Stimulated activated CD4-positive, alpha-beta T cell treated with anti-CD3 and anti-CD28 coated beads, Interleukin-2, amount 100 ng/mL, for 24 hours (primary cell): ENCODE results near the gene STMP1.

Experiments
- DNase-seq, 2 donors: peaks; one replicate each; pipeline ENCODE4 v3.0.0-alpha.2; 2020

STMP1 gene

DNA sequence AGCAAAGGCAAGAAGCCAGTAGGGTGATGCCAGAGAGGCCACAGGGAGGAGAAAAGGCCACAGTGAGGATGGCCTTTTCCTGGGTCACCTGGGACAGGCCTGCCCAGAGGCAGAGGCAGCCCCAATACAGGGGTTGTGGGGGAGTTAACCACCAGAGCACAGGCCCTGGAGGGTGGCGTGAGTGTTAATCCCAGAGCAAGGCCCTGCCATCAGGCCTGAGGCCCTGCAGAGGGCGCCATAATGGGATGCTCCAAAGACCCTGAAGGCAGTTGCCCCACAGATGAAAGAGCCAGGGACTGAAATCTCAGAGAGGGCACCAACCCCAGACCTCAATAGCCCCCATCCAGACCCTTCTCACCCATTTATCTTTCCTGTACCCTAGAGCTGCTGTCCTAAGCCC, 41.8 kb downstream of the STMP1 start:
- peak in 1 of 2 donors; percentile 15 for DNase-seq

- DNase-seq: no peak
Observed at GRCh38 chr7:135704698-135705097, 42.4 kb downstream of the STMP1 start.

GRCh38 chr7:135706038-135706742, 43.9 kb downstream of the STMP1 start:
- DNase-seq: no peak

- DNase-seq: no peak
Observed at GRCh38 chr7:135706858-135707569, 44.7 kb downstream of the STMP1 start.

DNA sequence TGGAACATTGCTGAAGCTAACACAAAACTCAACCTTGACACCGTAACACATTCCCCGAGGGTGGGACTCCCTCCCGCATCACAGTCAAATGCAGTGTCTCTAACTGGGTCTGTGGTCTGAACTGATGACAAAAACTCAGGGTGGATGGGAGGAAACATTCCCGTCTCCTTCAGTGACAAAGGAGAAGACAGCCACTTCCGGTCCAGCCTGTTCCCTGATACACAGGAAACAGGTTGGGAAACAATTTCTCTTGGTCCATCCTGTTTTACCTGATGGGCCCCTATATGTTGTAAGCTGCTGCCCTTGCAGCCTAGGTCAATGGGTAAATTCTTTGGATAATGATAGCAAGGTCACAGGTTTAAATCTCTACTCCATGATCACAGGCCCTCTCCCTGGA, 45.3 kb downstream of the STMP1 start:
- DNase-seq: no peak

GRCh38 chr7:135708041-135708440, 45.7 kb downstream of the STMP1 start:
- DNase-seq: no peak

DNA sequence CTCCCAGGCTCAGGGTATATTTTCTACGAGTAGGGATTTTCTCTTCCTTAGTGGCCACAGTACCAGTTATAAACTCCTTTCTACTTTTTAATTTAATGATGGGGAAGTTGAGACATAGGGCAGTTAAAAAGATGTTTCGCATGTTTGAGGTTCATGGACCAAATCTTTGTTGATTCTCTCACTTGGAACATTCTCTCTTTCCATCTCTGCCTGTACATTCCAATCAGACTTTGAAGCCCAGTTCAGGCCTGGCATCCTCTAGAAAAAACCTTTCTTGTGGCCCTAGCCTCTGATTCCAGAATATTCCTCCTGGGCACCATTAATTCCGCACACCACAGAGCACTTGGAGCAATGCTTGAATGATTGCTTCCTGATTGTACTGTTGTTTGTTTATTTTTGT, 47.2 kb downstream of the STMP1 start:
- no peak for DNase-seq

- DNase-seq: peak in 1 of 2 donors; percentile 13
Observed at GRCh38 chr7:135710417-135711138, 48.3 kb downstream of the STMP1 start.

- no peak for DNase-seq
Observed at GRCh38 chr7:135711139-135711469, 48.8 kb downstream of the STMP1 start.

- no peak for DNase-seq
Observed at GRCh38 chr7:135712182-135712782, 50.0 kb downstream of the STMP1 start.

- no peak for DNase-seq
Observed at GRCh38 chr7:135712796-135713195, 50.5 kb downstream of the STMP1 start.

DNA sequence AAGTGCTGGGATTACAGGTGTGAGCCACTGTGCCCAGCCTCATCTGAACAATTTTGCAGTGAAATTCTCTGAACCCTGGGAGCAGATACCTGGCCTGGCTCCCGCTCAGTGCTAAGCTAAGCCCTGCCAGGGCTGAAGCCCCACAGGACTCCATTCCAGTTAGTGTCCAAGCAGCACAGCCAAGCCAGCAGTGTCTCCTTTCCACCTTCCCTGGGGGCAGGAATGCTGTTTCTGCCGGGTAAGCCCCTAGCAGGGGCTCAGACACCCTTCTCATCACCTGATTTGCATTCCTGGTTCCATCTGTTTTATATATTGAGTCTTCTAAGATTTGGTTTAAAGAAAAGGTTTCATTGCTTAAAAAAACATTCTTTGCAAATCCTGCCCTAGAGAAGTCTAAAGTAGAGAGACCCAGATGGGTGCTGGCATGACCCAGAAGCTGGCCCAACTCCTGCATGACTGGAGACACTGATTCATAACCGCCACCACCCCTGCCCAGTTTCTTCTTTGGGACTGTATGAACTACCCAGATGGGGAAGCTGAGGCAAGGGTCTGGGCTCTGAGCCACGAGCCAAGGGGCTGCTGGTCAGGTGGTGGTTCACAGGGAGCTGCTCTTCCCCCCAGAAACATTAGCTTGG, 51.6 kb downstream of the STMP1 start:
- no peak for DNase-seq

GRCh38 chr7:135714534-135715009, 52.3 kb downstream of the STMP1 start:
- no peak for DNase-seq

DNA sequence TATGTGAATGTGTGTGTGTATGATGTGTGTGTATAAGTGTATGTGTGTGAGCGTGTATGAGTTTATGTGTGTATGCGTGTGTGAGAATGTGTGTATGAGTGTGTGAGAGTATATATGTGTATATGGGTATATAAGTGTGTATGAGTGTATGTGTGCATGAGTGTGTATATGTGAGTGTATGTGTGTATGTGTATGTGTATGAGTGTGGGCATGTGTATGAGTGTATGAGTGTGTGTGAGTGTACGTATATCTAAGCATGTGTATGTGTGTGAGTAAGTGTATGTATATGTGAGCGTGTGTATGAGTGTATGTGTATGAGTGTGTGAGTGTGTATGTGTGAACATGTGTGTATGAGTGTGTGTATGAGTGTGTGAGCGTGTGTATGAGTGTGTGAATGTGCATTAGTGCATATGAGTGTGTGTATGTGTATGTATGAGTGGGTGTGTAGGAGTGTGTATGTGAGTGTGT, 52.8 kb downstream of the STMP1 start:
- DNase-seq: no peak

GRCh38 chr7:135715673-135716072, 53.4 kb downstream of the STMP1 start:
- no peak for DNase-seq

- no peak for DNase-seq
Observed at GRCh38 chr7:135716677-135717238, 54.4 kb downstream of the STMP1 start.

DNA sequence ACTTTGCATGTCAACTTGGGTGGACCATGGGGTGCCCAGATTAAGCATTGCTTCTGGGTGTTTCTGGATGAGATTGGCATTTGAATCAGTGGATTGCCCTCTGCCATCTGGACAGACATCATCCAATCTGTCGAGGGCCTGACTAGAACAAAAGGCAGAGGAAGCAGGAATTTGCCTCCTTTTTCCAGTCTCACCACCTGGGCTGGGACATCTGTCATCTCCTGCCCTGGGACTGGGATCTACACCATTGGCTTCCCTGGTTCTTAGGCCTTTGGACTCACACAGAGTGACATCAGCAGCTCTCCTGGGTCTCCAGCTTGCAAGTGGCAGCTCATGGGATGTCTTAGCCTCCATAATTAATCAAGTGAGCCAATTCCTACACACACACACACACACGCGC, 55.4 kb downstream of the STMP1 start:
- no peak for DNase-seq

GRCh38 chr7:135718219-135718618, 55.9 kb downstream of the STMP1 start:
- DNase-seq: no peak

GRCh38 chr7:135718794-135719437, 56.6 kb downstream of the STMP1 start:
- DNase-seq: no peak

DNA sequence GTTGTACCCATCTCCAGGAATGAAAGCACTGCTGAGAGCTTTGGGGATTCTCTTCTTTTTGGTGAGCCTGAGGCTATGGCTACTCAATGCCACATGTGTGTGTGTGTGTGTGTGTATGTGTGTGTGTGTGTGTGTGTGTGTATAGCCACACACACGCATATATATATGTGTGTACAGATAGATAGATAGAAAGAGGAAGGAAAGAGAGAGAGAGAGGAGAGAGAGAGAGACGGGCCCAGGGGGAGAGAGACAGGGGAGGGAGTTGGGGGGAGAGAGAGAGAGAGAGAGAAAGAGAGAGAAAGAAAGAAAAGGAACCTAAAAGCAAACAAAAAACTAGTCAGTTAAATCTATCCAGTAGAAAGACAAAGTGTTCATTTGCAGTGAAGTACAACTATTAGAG, 57.4 kb downstream of the STMP1 start:
- no peak for DNase-seq

DNA sequence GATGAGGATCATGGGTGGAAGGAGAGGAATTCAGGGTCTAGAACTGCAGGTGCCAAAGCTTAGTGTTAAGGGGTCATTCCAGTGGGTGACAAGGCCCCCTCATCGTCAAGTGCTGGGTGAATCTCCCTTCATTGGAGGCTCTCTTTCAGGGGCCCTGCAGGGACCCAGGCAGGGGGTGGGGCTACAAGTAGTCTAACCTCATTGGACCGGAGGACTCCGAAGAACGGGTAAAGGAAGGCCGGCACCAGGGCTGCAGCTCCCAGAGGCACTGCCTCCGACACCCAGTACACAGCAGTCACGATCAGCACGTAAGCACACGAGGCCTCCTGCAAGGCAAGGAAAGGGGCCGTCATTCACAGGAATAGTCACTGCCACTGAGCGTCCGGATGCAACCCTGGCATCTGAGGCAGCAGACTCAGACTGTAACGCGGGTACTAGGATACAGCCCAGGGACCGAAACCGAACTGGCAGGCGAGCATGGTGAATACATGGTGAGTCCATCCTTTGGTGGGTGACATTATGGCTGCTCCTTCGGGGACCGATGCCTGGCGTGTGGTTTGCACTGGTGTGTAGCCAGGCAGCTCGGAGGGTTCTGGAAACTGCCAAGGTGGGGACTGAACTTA, 59.0 kb downstream of the STMP1 start:
- no peak for DNase-seq

DNA sequence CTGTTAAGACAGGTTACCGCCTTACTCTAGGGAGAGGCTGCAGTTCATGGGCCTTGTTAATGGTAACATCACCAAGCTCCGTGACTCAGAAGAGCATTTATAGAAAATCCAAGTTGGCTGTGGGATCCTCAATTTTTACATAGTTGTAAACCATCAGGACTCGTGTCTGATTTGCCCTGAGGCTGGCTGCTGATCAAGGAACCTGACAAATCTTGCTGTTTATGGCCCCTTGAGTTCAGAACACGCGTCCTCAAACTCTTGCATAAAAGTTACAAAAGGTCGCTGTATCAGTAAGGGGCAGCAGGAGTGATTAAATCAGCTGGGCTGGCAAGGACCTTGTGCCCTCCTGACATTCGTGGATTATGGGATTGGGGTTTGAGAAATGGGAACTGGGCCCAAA, 61.1 kb downstream of the STMP1 start:
- DNase-seq: no peak
